Fibroblast of mammary gland (primary cell): ENCODE measurements around the gene ENO3.

Experiments
- DNase-seq: peaks from one replicate; pipeline ENCODE4 v3.0.0-alpha.2; 2010; ENCODE audit warnings: low read depth
- H3K4me3 ChIP-seq: 2 replicates; pipeline ENCODE4 v1.5.1; 2011; ENCODE audit warnings: low read depth, mild to moderate bottlenecking, low read length, moderate library complexity; ENCODE audit not compliant: control insufficient read depth
- TF ChIP-seq, protein P1 (sequence below): conservative IDR thresholded peaks from 2 replicates; pipeline ENCODE4 v1.5.1; 2011; ENCODE audit warnings: low read depth, low read length, inconsistent platforms; ENCODE audit not compliant: control insufficient read depth, insufficient read depth

ENO3 gene

DNA sequence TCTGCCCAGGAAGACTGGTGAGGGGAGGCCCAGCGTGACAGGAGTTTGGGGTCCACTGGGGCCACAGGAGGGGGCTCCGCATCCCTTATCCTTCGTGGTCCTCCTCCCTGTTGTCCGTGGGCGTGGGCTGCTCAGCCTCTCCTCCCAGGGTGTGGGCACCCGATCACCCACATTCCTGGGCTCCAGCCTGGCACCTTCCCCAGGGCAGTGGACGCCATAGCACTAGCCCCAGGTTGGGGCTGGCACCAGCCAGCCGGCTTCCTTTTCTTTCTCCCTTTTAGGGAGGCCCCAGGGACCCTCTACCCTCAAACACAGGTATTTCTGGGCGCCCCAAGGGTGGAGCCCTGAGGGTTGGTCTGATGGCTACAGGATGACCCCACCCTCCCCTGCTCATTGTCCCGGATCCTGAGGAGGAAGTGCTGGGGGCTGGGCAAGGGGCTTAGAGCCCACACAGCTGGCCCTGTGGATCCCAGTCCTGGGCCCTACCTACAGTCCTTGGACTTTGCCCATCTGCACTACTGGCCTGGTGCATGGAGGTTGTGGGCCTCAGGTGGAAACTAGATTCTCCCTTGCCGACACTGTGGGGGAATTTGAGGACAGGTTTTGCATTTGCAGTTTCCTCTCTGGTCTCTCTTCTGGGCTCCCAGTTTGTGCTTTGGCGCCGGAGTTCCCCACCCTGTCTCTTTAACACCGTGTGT, 48.0 kb downstream of the ENO3 start:
- TF ChIP-seq, protein P1, sequence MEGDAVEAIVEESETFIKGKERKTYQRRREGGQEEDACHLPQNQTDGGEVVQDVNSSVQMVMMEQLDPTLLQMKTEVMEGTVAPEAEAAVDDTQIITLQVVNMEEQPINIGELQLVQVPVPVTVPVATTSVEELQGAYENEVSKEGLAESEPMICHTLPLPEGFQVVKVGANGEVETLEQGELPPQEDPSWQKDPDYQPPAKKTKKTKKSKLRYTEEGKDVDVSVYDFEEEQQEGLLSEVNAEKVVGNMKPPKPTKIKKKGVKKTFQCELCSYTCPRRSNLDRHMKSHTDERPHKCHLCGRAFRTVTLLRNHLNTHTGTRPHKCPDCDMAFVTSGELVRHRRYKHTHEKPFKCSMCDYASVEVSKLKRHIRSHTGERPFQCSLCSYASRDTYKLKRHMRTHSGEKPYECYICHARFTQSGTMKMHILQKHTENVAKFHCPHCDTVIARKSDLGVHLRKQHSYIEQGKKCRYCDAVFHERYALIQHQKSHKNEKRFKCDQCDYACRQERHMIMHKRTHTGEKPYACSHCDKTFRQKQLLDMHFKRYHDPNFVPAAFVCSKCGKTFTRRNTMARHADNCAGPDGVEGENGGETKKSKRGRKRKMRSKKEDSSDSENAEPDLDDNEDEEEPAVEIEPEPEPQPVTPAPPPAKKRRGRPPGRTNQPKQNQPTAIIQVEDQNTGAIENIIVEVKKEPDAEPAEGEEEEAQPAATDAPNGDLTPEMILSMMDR, result no peak
- peak overlapping the region; percentile 75 for H3K4me3 ChIP-seq
- DNase-seq, result no peak

DNA sequence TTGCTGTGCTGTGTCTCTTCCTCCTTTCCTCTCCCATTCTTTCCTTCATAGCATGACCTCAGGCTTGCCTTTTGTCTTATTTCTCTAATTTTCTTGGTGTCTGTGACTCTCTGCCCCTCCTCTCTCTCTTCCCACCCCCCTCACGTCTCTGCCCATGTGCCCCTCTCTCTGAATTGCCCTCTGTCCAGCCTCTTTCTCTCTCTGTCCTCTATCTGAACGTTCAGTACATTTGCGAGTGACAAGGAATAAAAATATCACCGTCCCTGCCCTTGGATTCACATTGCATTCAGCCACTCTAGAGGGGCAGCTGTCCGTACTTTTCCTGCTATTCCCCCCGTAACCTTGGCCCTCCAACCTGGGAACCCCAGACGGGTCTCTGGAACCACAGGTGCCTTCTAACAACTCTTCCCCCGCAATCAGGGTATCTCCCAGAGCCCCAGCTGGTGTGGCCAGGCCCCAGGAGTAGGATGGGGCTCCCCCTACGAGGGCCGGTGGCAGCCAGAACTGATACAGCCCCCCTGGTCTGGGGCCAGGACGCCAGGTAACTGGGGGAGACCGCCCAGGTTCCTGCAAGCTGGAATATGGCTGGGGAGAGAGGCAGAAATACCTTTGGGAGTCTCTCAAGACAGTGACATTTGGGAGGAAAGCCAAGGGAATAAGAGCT, 48.6 kb downstream of the ENO3 start:
- TF ChIP-seq, protein P1, result no peak
- peak overlapping the region; percentile 75 for H3K4me3 ChIP-seq

DNA sequence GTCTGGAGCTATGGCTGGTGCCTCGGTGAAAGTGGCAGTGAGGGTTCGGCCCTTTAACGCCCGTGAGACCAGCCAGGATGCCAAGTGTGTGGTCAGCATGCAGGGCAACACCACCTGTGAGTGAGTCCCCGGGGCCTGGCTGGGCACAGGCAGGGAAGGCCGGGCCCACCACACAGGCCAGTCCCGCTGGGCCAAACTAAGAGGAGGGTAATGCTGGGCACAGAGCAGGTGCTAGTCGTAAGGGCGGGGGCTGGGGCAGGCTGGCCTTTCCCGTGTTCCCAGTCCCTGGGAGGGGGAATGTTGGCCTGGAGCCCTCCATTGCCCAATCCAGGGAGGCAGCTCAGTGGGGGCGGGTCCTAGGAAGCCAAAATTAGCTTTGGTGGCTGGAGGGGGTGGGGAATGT, 49.3 kb downstream of the ENO3 start:
- H3K4me3 ChIP-seq, result no peak overlapping the region
- TF ChIP-seq, protein P1, result no peak
- peak; percentile 27 for DNase-seq

More for the DNA sequence above, 48.6 kb downstream of the ENO3 start:
- DNase-seq, result no peak

DNA sequence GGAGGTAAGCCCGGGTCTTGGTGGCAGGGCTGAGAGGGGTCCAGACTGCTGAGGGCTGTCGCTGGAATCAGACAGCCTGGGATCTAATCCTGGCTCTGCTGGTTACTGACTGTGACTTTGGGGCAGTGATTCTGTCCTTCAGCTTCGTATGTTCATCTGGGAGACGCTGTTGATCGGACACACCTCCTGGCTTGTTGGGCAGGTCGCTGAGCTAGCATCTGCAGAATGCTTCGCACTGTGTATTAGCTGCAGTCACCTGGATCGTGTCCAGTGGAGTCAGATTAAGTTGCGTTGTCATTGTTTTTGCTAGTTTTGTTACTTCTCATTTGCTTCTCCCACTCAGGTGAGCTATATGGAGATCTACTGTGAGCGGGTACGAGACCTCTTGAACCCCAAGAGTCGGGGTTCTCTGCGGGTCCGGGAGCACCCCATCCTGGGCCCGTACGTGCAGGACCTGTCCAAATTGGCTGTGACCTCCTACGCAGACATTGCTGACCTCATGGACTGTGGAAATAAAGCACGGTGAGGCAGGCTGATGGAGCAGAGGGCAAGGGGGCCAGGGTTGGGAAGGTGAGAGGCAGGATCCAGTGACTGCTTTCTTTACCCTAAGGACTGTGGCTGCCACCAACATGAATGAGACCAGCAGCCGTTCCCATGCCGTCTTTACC, 51.3 kb downstream of the ENO3 start:
- TF ChIP-seq, protein P1, result no peak
- H3K4me3 ChIP-seq, result no peak overlapping the region
- no peak for DNase-seq

DNA sequence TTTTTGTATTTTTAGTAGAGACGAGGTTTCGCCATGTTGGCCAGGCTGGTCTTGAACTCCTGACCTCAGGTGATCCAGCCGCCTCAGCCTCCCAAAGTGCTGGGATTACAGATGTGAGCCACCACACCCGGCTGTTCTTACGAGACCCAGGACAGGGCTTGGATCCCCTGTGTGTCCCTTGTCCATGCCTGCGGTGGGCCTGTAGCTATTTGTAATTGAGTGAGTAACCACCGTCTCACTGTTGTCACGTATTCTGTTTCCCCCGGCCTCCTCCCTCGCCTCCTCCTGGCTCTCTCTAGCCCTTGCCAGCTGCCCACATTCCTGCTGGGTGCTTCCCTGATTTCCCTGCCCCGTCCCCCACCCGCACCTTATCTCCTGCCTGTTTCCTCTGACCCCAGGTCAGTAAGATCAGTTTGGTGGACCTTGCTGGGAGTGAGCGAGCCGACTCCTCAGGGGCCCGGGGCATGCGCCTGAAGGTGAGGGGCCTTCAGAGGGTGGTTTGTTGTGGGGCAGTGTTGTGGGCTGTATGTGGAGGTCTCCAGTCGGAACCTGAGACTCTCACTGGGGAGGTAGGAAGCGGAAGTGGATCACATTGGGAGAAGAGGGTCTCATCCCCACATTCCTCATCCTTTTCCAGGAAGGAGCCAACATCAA, 52.4 kb downstream of the ENO3 start:
- TF ChIP-seq, protein P1, result no peak
- DNase-seq, result no peak

More for the DNA sequence above, 52.4 kb downstream of the ENO3 start:
- no peak overlapping the region for H3K4me3 ChIP-seq
